SIG-M5 (cell line): ENCODE results near the gene MC3R.

Experiments used
- DNase-seq: peaks from one replicate; lab custom pipeline; 2025; lab: John Stamatoyannopoulos, UW

MC3R gene

GRCh38 chr20:56249956-56250355 lies 1.4 kb downstream of the MC3R start:
- DNase-seq, result no peak

GRCh38 chr20:56257604-56258003 lies 9.1 kb downstream of the MC3R start:
- DNase-seq, result no peak

- no peak for DNase-seq
These were observed 11.4 kb downstream of the MC3R start for GRCh38 chr20:56259948-56260347.

DNA sequence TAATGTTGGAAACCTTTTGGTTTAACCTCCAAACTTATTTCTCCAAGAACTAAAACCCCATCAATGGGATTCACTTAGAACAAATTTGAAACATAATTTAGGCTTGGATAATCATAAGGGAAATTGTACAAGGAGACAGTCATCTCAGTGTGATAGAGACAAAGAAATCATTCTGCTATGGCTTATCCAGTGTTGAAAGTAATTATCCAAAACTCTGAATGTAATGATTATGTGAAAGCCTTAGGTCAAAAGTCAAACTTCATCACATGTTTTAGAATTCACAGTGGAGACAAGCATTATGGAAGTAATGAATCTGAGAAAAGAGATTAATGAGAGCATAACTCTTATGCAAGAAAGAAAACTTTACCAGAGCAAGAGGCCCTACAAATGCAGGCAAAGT lies 20.0 kb downstream of the MC3R start:
- DNase-seq, result no peak

DNA sequence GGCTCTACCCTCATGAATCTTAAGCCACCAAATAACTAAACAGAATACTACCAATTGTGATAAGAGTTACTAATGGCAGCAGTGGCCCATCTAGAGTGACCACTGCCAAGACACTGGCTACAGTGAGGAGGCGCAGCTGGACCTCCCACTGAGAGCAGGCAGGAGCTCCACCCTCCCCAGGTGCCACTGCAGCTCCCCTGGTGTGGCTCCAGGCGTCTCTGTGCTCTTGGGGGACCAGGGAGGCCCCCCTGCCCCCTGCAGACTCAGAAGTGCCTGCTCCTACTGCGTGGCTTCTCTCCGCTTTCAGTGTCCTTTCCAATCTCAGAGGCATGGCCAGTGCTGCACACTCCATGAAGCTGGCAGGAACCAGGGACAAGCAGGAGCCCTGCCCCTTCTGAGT lies 23.4 kb downstream of the MC3R start:
- no peak for DNase-seq

DNA sequence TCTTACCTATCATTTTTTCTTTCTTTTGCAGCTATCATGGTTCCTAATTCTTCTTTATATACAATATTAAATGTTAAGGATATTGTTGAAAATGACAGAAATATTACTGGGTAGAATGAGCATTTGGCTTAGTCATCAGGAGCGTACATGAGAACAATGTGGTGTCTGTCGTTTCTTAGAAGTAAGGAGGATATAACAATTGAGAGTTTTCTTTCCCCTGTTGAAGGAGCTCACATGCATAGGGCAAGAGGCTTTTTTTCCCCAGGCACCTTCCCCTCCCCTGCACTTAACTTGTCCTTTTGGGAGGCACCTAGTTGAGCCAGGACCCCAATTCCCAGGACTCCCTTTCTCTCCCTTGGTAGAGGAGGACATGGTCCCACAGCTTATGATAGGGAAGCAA lies 25.0 kb downstream of the MC3R start:
- no peak for DNase-seq

- DNase-seq, result no peak
These were observed 25.6 kb downstream of the MC3R start for GRCh38 chr20:56274156-56274555.

GRCh38 chr20:56278196-56278595 lies 29.7 kb downstream of the MC3R start:
- DNase-seq, result no peak

- DNase-seq, result no peak
These were observed 37.0 kb downstream of the MC3R start for GRCh38 chr20:56285496-56285895.

- DNase-seq, result no peak
These were observed 41.1 kb downstream of the MC3R start for GRCh38 chr20:56289652-56290051.

- no peak for DNase-seq
These were observed 50.8 kb downstream of the MC3R start for GRCh38 chr20:56299362-56299761.
